ENCODE measurements around the gene TPD52L1. TPM values are rescaled to one million over a fixed set of nuclear protein-coding genes. Genes with fewer than 3 reads are reported as not detected.

The TPD52L1 gene
- total and polyA plus RNA-seq, 2 experiments from 2014 or later, result 22.8 to 24.0 TPM

DNA sequence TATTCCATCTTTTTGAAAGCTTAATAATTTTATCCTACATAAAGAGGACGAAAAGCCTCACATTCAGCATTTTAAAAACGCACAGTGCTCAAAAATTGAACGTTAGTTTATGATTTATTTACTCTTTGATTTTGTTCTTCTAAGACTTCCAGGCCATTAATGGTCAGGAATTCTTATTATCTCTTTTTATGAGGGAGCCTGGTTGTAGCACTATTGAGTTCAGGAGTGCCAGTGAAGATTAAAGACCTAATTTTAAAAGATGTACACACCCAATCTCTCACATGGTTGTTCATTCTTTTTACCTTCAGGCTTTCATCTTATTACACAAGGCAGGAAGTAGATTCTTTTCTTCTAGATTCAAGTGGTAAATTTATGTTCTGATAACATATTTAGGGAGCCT lies 79.6 kb downstream of the TPD52L1 start:
- H3K4me3 Mint-ChIP-seq, result no peak overlapping the region
- H3K27ac Mint-ChIP-seq, result no peak overlapping the region
- peaks cover 10% of the 10 kb centered on the region; the same call in 2 of the 3 replicates for H3K4me1 Mint-ChIP-seq

DNA sequence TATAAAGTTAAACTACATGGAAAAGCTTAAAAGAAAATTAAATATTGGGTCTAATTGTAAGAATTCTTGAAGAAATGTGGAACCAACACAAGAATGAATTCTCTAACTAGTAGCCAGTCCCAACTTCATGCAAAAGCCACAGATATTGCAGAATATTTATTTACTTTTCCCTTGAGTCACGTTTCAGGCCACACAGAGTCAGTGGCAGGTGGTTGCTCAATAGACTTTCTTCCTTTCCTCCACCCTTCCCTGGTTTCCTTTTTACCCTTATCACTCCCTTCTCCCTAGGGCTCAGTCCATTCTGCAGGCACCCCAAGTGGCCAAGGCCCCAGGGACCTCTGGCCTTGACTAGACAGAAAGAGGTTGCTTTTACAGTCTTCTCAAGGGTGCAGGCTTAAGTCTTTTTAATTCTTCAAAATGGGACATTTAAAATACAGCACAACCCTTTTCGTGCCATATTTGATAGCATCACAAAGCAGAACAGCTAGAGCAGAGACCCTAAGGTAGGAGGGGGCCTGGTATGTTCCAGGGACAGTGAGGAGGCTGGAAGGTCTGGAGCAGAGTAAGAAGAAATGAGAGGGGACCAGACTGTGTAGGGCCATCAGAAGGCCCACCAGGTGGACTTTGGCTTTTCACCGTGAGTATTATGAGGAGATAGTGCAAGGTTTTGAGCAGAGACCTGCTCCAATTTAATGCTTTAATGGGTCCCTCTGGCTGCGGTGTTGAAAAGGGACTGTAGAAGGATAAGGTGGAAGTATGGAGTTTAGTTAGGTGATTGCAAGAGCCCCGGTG lies 83.2 kb downstream of the TPD52L1 start:
- no peaks in the 10 kb centered on the region for H3K27me3 Mint-ChIP-seq (ENCODE audit: insufficient read depth, low read depth, poor library complexity)
- no peak for DNase-seq (ENCODE audit: low spot score)
- ATAC-seq, result no peak
- TF ChIP-seq, protein P1, sequence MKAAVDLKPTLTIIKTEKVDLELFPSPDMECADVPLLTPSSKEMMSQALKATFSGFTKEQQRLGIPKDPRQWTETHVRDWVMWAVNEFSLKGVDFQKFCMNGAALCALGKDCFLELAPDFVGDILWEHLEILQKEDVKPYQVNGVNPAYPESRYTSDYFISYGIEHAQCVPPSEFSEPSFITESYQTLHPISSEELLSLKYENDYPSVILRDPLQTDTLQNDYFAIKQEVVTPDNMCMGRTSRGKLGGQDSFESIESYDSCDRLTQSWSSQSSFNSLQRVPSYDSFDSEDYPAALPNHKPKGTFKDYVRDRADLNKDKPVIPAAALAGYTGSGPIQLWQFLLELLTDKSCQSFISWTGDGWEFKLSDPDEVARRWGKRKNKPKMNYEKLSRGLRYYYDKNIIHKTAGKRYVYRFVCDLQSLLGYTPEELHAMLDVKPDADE (IDR thresholded peaks at IDR 0.05), result no peak
- TF ChIP-seq STAT1 (IDR thresholded peaks at IDR 0.05; ENCODE audit: unreplicated experiment) (no peak), EZH2phosphoT487 (IDR thresholded peaks at IDR 0.05; ENCODE audit: unreplicated experiment) (no peak), NANOG (IDR thresholded peaks at IDR 0.05; ENCODE audit: borderline replicate concordance) (no peak), EZH2 (IDR thresholded peaks at IDR 0.05; ENCODE audit: low read depth, unreplicated experiment) (no peak), POLR2AphosphoS5 (IDR thresholded peaks at IDR 0.05; ENCODE audit: low read depth) (no peak), ZNF331 (CRISPR knock-in tag; IDR thresholded peaks at IDR 0.05; ENCODE audit: low read depth) (no peak), ZNF114 (CRISPR knock-in tag; IDR thresholded peaks at IDR 0.05) (no peak), JUNB (IDR thresholded peaks at IDR 0.05; ENCODE audit: unreplicated experiment) (no peak), CREB1 (CRISPR knock-in tag; IDR thresholded peaks at IDR 0.05; ENCODE audit: low read depth) (no peak)
- TF ChIP-seq, protein P2, sequence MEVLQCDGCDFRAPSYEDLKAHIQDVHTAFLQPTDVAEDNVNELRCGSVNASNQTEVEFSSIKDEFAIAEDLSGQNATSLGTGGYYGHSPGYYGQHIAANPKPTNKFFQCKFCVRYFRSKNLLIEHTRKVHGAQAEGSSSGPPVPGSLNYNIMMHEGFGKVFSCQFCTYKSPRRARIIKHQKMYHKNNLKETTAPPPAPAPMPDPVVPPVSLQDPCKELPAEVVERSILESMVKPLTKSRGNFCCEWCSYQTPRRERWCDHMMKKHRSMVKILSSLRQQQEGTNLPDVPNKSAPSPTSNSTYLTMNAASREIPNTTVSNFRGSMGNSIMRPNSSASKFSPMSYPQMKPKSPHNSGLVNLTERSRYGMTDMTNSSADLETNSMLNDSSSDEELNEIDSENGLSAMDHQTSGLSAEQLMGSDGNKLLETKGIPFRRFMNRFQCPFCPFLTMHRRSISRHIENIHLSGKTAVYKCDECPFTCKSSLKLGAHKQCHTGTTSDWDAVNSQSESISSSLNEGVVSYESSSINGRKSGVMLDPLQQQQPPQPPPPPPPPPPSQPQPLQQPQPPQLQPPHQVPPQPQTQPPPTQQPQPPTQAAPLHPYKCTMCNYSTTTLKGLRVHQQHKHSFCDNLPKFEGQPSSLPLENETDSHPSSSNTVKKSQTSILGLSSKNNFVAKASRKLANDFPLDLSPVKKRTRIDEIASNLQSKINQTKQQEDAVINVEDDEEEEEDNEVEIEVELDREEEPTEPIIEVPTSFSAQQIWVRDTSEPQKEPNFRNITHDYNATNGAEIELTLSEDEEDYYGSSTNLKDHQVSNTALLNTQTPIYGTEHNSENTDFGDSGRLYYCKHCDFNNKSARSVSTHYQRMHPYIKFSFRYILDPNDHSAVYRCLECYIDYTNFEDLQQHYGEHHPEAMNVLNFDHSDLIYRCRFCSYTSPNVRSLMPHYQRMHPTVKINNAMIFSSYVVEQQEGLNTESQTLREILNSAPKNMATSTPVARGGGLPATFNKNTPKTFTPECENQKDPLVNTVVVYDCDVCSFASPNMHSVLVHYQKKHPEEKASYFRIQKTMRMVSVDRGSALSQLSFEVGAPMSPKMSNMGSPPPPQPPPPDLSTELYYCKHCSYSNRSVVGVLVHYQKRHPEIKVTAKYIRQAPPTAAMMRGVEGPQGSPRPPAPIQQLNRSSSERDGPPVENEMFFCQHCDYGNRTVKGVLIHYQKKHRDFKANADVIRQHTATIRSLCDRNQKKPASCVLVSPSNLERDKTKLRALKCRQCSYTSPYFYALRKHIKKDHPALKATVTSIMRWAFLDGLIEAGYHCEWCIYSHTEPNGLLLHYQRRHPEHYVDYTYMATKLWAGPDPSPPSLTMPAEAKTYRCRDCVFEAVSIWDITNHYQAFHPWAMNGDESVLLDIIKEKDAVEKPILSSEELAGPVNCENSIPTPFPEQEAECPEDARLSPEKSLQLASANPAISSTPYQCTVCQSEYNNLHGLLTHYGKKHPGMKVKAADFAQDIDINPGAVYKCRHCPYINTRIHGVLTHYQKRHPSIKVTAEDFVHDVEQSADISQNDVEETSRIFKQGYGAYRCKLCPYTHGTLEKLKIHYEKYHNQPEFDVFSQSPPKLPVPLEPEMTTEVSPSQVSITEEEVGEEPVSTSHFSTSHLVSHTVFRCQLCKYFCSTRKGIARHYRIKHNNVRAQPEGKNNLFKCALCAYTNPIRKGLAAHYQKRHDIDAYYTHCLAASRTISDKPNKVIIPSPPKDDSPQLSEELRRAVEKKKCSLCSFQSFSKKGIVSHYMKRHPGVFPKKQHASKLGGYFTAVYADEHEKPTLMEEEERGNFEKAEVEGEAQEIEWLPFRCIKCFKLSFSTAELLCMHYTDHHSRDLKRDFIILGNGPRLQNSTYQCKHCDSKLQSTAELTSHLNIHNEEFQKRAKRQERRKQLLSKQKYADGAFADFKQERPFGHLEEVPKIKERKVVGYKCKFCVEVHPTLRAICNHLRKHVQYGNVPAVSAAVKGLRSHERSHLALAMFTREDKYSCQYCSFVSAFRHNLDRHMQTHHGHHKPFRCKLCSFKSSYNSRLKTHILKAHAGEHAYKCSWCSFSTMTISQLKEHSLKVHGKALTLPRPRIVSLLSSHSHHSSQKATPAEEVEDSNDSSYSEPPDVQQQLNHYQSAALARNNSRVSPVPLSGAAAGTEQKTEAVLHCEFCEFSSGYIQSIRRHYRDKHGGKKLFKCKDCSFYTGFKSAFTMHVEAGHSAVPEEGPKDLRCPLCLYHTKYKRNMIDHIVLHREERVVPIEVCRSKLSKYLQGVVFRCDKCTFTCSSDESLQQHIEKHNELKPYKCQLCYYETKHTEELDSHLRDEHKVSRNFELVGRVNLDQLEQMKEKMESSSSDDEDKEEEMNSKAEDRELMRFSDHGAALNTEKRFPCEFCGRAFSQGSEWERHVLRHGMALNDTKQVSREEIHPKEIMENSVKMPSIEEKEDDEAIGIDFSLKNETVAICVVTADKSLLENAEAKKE (CRISPR knock-in tag; IDR thresholded peaks at IDR 0.05), result no peak

More for the DNA sequence above, 79.6 kb downstream of the TPD52L1 start:
- DNase-seq (ENCODE audit: low spot score) (no peak), ATAC-seq (no peak)
- H3K36me3 ChIP-seq (ENCODE audit: insufficient read depth), result no peaks in the 10 kb centered on the region
- H3K27me3 ChIP-seq (ENCODE audit: insufficient read depth), result no peaks in the 10 kb centered on the region
- H3K9me3 Mint-ChIP-seq, result no peaks in the 10 kb centered on the region
- H3K36me3 Mint-ChIP-seq (ENCODE audit: low read depth), result no peaks in the 10 kb centered on the region
- no peak overlapping the region for H3K4me2 ChIP-seq
- H3K4me1 ChIP-seq (ENCODE audit: insufficient read depth), result no peaks in the 10 kb centered on the region
- no peaks in the 10 kb centered on the region for H4K20me1 ChIP-seq (replicated peaks; ENCODE audit: insufficient read depth)
- no peaks in the 10 kb centered on the region for H3K9me2 ChIP-seq (ENCODE audit: insufficient read depth)
- TF ChIP-seq, protein P1 (IDR thresholded peaks at IDR 0.05), result no peak
- no peak for TF ChIP-seq NANOG (IDR thresholded peaks at IDR 0.05; ENCODE audit: borderline replicate concordance)
- no peak for TF ChIP-seq ZNF114 (CRISPR knock-in tag; IDR thresholded peaks at IDR 0.05)
- TF ChIP-seq POLR2AphosphoS5 (IDR thresholded peaks at IDR 0.05; ENCODE audit: low read depth), result no peak
- TF ChIP-seq JUNB (IDR thresholded peaks at IDR 0.05; ENCODE audit: unreplicated experiment), result no peak
- TF ChIP-seq CREB1 (CRISPR knock-in tag; IDR thresholded peaks at IDR 0.05; ENCODE audit: low read depth), result no peak
- no peak for TF ChIP-seq EZH2 (IDR thresholded peaks at IDR 0.05; ENCODE audit: low read depth, unreplicated experiment)
- no peaks in the 10 kb centered on the region for H3F3A ChIP-seq (replicated peaks; ENCODE audit: low read depth)
- no peaks in the 10 kb centered on the region for H3K79me2 ChIP-seq (replicated peaks; ENCODE audit: insufficient read depth)
- H3K4me3 ChIP-seq, result no peak overlapping the region
- H3K27ac ChIP-seq (ENCODE audit: low read depth), result no peak overlapping the region
- no peaks in the 10 kb centered on the region for H3K27me3 Mint-ChIP-seq (ENCODE audit: insufficient read depth, low read depth, poor library complexity)
- H2AFZ ChIP-seq, result no peak overlapping the region

More for the DNA sequence above, 83.2 kb downstream of the TPD52L1 start:
- H3K36me3 ChIP-seq (ENCODE audit: insufficient read depth), result no peaks in the 10 kb centered on the region
- no peak overlapping the region for H2AFZ ChIP-seq
- H3K27me3 ChIP-seq (ENCODE audit: insufficient read depth), result no peaks in the 10 kb centered on the region
- H3K79me2 ChIP-seq (replicated peaks; ENCODE audit: insufficient read depth), result no peaks in the 10 kb centered on the region
- no peak overlapping the region for H3K4me3 Mint-ChIP-seq
- no peak overlapping the region for H3K27ac ChIP-seq (ENCODE audit: low read depth)
- H3K4me3 ChIP-seq, result no peak overlapping the region
- H3K4me1 ChIP-seq (ENCODE audit: insufficient read depth), result no peaks in the 10 kb centered on the region
- H3K4me1 Mint-ChIP-seq, result no peaks in the 10 kb centered on the region
- H3F3A ChIP-seq (replicated peaks; ENCODE audit: low read depth), result no peaks in the 10 kb centered on the region
- peaks cover 8% of the 10 kb centered on the region; the same call in 2 of the 3 replicates for H3K9me3 Mint-ChIP-seq
- H3K4me2 ChIP-seq, result no peak overlapping the region
- no peak overlapping the region for H3K27ac Mint-ChIP-seq
- 0 out of 2 replicates have a peak, but pooled peaks cover 4% of the 10 kb centered on the region for H3K9me2 ChIP-seq (ENCODE audit: insufficient read depth)
- H4K20me1 ChIP-seq (replicated peaks; ENCODE audit: insufficient read depth), result no peaks in the 10 kb centered on the region
- peaks cover 3% of the 10 kb centered on the region; the same call in 1 of the 3 replicates for H3K36me3 Mint-ChIP-seq (ENCODE audit: low read depth)

All from GM23338 (cell line).